ENCODE measurements around the gene PLPP4.
"Not testable (repeated sequence)": the region's sequence is repeated elsewhere in the genome, so short reads cannot be mapped to it uniquely, and the experiment has no call there.

Gene PLPP4

GRCh38 chr10:120492346-120492745, 35.3 kb downstream of the PLPP4 start:
- no peak for DNase-seq

- DNase-seq: no peak
These were observed 36.6 kb downstream of the PLPP4 start for GRCh38 chr10:120493411-120494312.

DNA sequence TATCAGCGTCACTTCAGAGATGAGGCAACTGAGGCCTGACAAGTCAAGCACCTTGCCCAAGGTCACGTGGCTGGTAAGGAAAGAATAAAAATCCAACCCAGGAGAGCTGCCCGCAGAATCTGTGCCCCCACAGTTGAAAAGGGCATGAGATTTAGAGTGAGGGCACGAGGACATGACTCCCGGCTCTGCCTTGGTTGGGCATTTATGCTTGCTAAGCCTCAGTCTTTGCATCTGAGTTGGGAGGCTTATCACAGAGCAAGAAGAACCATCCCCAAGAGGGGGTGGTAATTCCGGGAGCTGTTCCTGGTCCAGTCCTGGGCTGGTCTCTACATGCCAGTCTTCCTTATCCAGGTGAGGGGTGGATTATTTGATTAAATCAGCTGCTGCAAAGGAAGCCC, 37.3 kb downstream of the PLPP4 start:
- DNase-seq: no peak

DNA sequence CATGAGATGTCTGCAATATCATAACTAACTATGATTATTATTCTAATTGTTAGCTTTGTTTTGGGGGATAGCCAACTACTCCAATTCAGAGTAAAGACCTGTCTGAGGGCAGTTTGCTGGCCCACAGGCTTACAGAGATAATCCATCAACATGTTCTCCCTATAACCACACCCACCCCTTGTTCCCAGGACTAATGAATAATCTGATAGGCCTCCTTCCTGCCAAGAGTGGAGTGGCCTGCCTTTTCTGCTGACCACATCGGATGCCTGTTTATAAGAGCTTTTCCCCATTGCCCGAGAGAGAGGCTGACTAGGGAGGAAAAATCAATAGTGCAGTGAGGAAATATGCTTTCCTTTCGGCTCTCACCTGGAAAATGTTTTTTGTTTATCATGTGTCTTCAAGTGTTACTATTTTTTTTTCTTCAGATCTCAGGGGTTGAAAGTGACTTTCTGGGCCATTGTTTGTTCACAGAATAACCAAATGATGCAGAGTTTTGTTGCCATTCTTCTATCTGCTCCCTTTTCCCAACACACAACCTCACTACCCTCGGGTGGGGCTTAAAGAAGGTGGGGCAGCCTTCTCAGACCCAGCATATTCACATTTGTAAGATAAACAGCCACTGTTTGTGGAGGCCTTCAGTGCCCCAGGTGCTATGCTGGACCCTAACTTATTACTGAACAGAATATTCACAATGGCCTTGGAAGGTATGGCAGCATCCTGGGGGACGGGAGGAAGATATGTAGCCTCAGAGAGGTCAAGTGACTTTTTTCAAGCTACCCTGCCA, 38.4 kb downstream of the PLPP4 start:
- no peak for DNase-seq

DNA sequence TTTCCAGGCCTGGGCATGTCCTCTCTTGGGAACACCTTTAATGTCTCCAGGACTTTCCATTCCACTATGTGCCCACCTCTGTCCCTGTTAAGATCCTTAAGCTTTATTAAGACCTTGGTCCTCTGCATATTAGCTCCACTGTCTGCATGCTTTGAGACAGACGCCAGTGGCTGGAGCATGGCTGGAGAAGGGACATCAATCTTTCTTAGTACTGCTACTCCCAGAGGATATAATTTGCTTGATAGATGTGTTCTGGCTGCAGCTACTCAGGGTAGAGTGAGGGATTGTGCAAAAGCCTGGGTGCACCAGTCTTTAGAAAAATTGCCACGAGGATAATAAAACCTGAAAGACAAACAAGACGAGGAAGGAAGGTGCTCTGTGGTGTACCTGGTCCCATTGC, 42.9 kb downstream of the PLPP4 start:
- DNase-seq: no peak

GRCh38 chr10:120503689-120504088, 46.7 kb downstream of the PLPP4 start:
- no peak for DNase-seq

- not testable (repeated sequence) for DNase-seq
These were observed 47.2 kb downstream of the PLPP4 start for GRCh38 chr10:120504227-120504626.

GRCh38 chr10:120505056-120505455, 48.0 kb downstream of the PLPP4 start:
- DNase-seq: no peak

DNA sequence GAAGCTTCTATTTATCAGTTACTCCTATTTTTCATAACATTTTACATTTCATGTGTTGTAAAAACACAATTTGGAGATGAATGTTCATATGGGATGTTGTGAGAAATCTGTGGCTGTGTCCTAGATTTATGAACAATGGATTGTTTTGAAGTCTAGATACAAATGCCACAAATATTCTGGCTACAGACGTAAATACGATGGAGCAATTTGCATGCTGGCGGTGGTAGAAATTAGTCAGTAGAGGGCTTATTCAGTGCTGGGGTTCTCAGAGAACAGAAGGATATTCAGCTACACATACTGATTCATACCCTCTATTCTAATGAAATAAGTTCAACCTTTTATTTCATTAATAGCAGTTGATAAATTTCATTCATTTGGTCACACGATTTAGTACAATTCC, 48.8 kb downstream of the PLPP4 start:
- no peak for DNase-seq

DNA sequence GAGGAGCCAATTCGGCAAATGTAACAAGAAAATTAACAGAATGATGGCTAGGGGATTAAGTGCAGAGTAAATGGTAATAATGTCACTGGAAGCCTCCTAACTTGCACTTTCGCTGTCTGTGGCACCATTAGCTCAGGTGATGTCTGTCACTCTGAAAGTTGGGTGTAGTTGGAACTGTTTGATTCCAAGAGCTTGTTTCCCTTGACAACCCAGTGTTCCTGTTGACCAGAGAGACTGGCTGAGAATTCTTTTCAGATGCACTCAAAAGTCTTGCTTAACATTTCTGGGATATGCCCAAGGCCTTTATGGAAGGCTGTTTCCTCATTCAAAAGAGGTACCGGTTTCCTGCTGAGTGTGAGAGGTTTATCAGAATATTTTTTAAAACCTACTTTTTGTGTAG, 49.6 kb downstream of the PLPP4 start:
- no peak for DNase-seq

GRCh38 chr10:120507175-120507574, 50.1 kb downstream of the PLPP4 start:
- DNase-seq: no peak

GRCh38 chr10:120507651-120508050, 50.6 kb downstream of the PLPP4 start:
- no peak for DNase-seq

DNA sequence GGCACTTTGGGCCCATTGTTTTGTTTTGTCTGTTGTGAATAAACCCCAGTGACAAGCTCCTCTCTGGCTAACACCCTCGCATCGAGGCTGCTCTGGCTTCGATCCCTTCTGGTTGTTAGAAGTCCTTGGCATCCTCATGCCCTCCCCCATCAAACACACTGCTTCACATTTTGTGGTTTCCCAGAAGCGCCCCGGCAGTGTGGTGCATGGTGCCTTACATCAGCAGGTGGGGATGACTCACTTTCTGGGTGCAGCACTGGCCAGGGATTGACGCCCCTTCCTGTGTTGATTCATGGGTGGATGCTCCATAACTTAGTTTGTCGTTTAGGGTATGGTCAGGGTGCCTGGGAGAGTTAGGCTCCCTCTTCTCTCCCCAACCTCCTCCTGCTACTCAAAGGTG, 51.4 kb downstream of the PLPP4 start:
- DNase-seq: no peak

DNA sequence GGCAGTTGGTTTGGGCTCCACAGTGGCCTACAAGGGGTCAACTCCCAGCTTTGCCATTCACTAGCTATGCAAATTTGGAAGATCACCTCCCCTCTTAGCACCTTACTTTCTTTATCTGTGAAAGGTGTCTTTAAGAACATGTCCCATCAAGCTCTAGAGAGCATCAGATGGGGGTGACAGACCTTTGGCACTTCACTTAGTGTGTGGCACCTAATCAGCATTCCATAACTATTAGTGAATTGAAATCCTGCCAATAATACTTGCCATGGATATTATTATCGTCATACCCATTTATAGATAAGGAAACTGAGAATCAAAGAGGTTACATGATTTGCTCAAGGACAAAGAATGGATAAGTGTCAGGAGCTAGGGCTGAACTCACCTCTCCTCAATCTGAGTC, 51.9 kb downstream of the PLPP4 start:
- no peak for DNase-seq

- DNase-seq: no peak
These were observed 54.1 kb downstream of the PLPP4 start for GRCh38 chr10:120511165-120511564.

GRCh38 chr10:120513307-120513796, 56.3 kb downstream of the PLPP4 start:
- no peak for DNase-seq

DNA sequence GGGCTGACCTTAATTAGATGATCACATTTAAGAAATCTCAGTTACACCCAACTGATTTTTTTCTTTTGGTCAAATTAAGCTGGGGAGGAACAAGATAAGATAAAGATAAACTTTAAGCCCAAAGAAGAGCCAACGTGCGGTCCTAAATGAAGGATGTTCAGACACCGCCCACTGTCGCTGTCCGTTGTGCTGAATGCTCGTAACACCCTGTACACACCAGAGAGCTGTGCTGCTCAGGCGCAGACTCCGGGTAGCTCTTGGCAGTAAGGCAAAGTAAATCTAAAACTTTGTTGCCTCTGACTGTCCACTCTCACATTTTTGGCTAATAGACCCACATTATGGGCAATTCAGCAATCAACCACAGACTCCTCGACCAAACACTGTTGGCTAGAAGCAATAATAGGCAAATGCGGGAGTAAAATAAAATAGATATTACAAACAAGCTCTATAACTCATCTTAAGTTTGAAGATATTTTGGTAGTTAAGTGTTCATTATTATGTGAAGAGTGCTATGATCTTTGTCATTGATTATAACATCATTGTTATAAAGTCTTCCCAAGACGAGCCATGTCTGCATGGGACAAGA, 57.1 kb downstream of the PLPP4 start:
- DNase-seq: peak; percentile 61

- DNase-seq: no peak
These were observed 57.9 kb downstream of the PLPP4 start for GRCh38 chr10:120514959-120515358.

DNA sequence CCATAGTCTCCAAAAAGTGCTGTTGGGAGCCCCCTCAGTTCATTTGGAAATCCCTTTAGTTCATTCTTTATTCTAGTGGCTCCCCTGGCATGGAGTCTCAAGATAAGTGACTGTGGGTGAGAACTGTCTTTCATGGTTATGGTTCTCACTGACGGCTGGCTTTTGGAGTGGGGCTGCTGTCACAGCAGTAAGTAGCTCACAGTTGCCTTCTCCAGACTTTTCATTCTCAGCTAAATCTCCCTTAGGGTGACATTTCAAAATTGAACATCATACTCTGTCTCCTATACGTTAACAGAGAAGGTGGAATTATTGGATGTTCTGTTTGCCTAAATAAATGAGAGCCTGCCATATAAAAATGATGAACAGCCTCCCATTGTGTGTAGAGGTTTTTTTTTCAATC, 58.7 kb downstream of the PLPP4 start:
- no peak for DNase-seq

DNA sequence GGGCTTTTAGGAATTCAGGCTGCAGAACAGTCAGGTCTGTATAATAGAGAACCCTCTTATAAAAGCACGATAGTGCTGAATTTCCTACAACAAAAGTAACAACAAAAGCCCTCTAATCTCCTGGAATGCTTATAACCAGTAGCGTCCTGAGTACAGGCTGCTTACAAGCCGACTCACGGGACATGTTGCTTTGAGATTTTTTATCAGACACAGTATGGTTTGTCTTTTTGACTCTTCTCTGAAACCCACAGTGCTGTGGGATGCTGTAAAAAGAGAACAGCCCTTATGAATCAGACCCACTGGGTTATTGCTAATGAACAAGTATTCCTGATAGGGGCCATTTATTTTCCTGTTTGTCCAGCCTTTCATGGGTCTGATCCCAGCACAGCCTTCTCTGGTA, 59.4 kb downstream of the PLPP4 start:
- DNase-seq: no peak

DNA sequence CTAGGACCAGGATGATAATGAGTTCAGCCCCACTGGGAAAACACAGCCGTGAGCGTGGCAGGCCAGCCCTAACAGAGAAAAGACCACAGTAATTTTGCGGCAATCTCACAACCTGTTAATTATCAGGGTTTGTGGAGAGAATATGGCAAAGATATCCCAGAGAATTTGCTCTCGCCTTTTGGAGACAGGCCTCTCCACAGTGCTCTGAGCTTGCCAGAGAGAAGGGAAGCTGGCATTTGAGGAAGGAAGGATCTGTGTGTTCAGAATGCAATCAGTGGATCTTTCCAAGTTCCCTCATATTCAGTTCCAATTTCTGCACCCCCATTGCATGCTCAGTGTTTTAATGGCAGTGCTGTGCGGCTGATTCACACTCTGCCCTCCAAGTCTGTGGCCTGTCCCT, 60.2 kb downstream of the PLPP4 start:
- DNase-seq: no peak

GRCh38 chr10:120517881-120518484, 61.0 kb downstream of the PLPP4 start:
- no peak for DNase-seq

DNA sequence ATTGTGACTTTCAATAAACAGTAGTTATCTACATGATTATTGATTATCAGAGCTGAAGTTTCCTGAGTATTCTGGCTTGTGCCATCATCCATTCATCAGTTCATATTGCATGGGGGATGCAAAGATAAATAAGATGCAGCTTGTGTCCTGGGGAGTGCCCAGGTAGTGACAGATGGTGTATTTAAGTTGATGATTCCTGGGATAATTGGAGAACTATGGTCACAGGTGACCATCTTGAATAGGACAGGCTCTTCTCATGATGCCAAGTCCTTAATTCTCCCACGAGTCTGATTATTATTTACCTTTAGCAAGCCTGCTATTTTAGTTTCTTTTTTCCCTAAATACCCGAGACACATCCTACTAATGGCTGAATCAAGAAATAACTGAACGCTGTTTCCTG, 64.9 kb downstream of the PLPP4 start:
- no peak for DNase-seq
